ENCODE data around the gene P4HA2.

- TF ChIP-seq CTCF (conservative IDR thresholded peaks at IDR 0.05; ENCODE audit: low read length) (no peak), EZH2phosphoT487 (IDR thresholded peaks at IDR 0.05; ENCODE audit: borderline replicate concordance, low read depth, low read length) (no peak)
Observed at GRCh38 chr5:132261881-132262845, 34.5 kb upstream of the P4HA2 start.
